NCI-H2196 (cell line): ENCODE results near the gene ZNF784.
A peak's percentile ranks its signal among the peaks of the same experiment; 100 is the strongest.

Experiments used
- DNase-seq: peaks from one replicate; lab custom pipeline; 2025; ENCODE audit not compliant: unreplicated experiment; lab: John Stamatoyannopoulos, UW

Gene ZNF784

GRCh38 chr19:55656988-55657747, 32.8 kb upstream of the ZNF784 start:
- DNase-seq = no peak

GRCh38 chr19:55656552-55656951, 32.2 kb upstream of the ZNF784 start:
- DNase-seq = no peak

GRCh38 chr19:55655648-55656040, 31.3 kb upstream of the ZNF784 start:
- no peak for DNase-seq

- DNase-seq = peak; percentile 96
Measured at GRCh38 chr19:55654868-55655647, 30.7 kb upstream of the ZNF784 start, which contains the start of gene U2AF2. TSS of gene U2AF2 (plus strand) at chr19:55655035. CDS start at chr19:55655105, 70 bp downstream.

- peak; percentile 99 for DNase-seq
Measured at GRCh38 chr19:55654323-55654867, 30.0 kb upstream of the ZNF784 start.

- DNase-seq = peak; percentile 98
Measured at GRCh38 chr19:55653651-55654322, 29.4 kb upstream of the ZNF784 start.

- no peak for DNase-seq
Measured at GRCh38 chr19:55652311-55653128, 28.2 kb upstream of the ZNF784 start.

- no peak for DNase-seq
Measured at GRCh38 chr19:55651236-55651635, 26.9 kb upstream of the ZNF784 start.

- no peak for DNase-seq
Measured at GRCh38 chr19:55650602-55651230, 26.4 kb upstream of the ZNF784 start.

- DNase-seq = no peak
Measured at GRCh38 chr19:55650126-55650557, 25.8 kb upstream of the ZNF784 start.

GRCh38 chr19:55649268-55650125, 25.1 kb upstream of the ZNF784 start:
- DNase-seq = no peak

- DNase-seq = no peak
Measured at GRCh38 chr19:55648585-55649267, 24.4 kb upstream of the ZNF784 start.

GRCh38 chr19:55647732-55648584, 23.6 kb upstream of the ZNF784 start, which contains the start of gene CCDC106:
TSS of gene CCDC106 (plus strand) at chr19:55648212. CDS start at chr19:55649047, 835 bp downstream.
- DNase-seq = peak; percentile 67

GRCh38 chr19:55646889-55647731, 22.7 kb upstream of the ZNF784 start:
- peak; percentile 31 for DNase-seq

- DNase-seq = no peak
Measured at GRCh38 chr19:55645512-55645881, 21.1 kb upstream of the ZNF784 start.

GRCh38 chr19:55644842-55645511, 20.6 kb upstream of the ZNF784 start:
- no peak for DNase-seq
